ENCODE results near the gene KIRREL1. TPM values are rescaled to one million over a fixed set of nuclear protein-coding genes. Genes with fewer than 3 reads are reported as not detected.

KIRREL1 gene
- total and polyA plus RNA-seq, 10 donors, result 1.4 to 50.9 (median 20.3) TPM

DNA sequence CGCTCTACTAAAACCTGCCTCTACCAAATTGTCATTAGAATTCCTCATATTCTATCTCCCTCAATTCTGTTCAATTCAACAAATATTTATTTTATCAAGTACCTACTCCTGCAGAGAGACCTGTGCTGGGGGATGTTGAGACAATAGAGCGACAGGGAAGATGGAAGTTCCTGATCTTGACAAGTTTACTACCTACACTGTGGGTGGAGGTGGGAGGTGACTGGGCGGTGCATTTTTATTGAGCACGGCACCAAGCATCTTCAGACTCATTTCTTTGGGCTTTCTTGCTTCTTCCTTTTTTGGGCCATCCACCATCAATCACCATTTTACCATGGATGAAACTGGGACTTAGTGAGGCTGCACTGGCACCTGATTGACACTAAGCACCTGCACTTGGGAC, 61.3 kb downstream of the KIRREL1 start:
- DNase-seq, result peak; percentile 19
- TF ChIP-seq POLR2AphosphoS5 (IDR thresholded peaks at IDR 0.05) (no peak), POLR2A (IDR thresholded peaks at IDR 0.05) (no peak)
- TF ChIP-seq, protein P1, sequence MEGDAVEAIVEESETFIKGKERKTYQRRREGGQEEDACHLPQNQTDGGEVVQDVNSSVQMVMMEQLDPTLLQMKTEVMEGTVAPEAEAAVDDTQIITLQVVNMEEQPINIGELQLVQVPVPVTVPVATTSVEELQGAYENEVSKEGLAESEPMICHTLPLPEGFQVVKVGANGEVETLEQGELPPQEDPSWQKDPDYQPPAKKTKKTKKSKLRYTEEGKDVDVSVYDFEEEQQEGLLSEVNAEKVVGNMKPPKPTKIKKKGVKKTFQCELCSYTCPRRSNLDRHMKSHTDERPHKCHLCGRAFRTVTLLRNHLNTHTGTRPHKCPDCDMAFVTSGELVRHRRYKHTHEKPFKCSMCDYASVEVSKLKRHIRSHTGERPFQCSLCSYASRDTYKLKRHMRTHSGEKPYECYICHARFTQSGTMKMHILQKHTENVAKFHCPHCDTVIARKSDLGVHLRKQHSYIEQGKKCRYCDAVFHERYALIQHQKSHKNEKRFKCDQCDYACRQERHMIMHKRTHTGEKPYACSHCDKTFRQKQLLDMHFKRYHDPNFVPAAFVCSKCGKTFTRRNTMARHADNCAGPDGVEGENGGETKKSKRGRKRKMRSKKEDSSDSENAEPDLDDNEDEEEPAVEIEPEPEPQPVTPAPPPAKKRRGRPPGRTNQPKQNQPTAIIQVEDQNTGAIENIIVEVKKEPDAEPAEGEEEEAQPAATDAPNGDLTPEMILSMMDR (IDR thresholded peaks at IDR 0.05 in 8 of 11, conservative IDR thresholded peaks at IDR 0.05 in 3 of 11), result no peak
- 95 to 98% (median 97%) methylated on average over 4 of the region's 4 CpGs for WGBS, 5 donors
- no peaks in the 10 kb centered on the region for H3K9me3 ChIP-seq
- no peak overlapping the region for H3K4me3 ChIP-seq
- H3K27me3 ChIP-seq (replicated peaks in 1 of 7), result peaks cover 0 to 4% (median 0%) of the 10 kb centered on the region in 7 donors
- H3K4me1 ChIP-seq, result peaks cover 11 to 46% (median 22%) of the 10 kb centered on the region in 6 donors
- intact Hi-C loops (cut with DNase I; ENCODE audit: low total_unique reads), result no loop called here
- no peak overlapping the region for H3K27ac ChIP-seq
- H3K36me3 ChIP-seq, result no peaks in the 10 kb centered on the region

DNA sequence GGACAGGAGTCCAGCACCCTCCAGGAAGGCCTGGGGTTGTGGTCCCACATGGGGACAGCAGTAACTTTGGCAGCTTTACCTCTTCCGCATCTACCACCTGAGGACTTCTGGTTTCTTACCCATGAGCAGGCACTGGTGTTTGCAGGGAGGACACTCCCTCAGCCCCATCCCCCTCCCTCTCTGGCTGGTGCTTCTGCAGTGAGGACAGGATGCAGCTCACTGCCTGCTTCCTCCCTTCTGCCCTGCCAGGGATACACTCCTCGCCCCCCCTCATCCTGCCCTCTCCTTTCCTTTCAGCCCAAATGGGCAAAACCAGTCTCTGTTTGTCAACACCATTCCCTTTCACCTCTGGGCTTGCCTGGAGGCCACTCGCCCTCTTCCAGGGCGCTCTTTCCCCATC, 62.4 kb downstream of the KIRREL1 start:
- peaks cover 11 to 51% (median 26%) of the 10 kb centered on the region in 6 donors for H3K4me1 ChIP-seq

DNA sequence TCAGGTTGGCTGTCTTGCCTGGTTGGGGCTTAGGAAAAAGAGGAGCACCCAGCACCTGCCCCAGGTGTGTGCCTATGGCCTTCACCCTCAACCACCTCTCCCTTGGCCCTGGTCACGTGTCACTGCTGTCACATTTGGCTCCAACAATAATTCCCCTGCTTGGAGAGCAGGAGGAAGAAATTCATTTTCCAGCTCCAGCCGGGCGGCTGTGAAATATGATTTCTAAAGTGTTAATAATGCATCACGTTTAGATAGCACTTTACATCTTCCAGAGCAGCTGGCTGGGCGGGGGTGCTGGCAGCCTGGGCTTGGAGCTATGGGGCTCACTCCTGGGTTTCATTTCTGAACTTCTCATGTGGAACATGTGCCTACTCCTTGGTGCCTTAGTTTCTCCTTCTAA, 63.1 kb downstream of the KIRREL1 start:
- DNase-seq, result peak; percentile 47
- Histone ChIP-seq H3K4me3 (no peak overlapping the region), H3K36me3 (no peaks in the 10 kb centered on the region), H3K27me3 (replicated peaks in 1 of 7) (peaks cover 0 to 16% (median 0%) of the 10 kb centered on the region in 7 donors), H3K4me1 (peaks cover 11 to 51% (median 26%) of the 10 kb centered on the region in 6 donors), H3K9me3 (no peaks in the 10 kb centered on the region), H3K27ac (peak overlapping the region in 2 of 8 donors; percentile 40 to 42)
- WGBS, 5 donors, result 47 to 62% (median 55%) methylated on average over 5 of the region's 5 CpGs
- intact Hi-C loops (cut with DNase I; ENCODE audit: low total_unique reads), result no loop called here
- no peak for TF ChIP-seq POLR2A (IDR thresholded peaks at IDR 0.05)
- TF ChIP-seq POLR2AphosphoS5 (IDR thresholded peaks at IDR 0.05), result no peak
- TF ChIP-seq, protein P1 (IDR thresholded peaks at IDR 0.05 in 8 of 11, conservative IDR thresholded peaks at IDR 0.05 in 3 of 11), result no peak

More for the DNA sequence above, 62.4 kb downstream of the KIRREL1 start:
- no peaks in the 10 kb centered on the region for H3K9me3 ChIP-seq
- TF ChIP-seq POLR2AphosphoS5 (IDR thresholded peaks at IDR 0.05), result peak; percentile 27 to 81 (median 80)
- no peak for TF ChIP-seq POLR2A (IDR thresholded peaks at IDR 0.05)
- H3K27ac ChIP-seq, result peak overlapping the region in 2 of 8 donors; percentile 40 to 42
- H3K4me3 ChIP-seq, result no peak overlapping the region
- peaks cover 0 to 10% (median 0%) of the 10 kb centered on the region in 7 donors for H3K27me3 ChIP-seq (replicated peaks in 1 of 7)
- intact Hi-C loops (cut with DNase I; ENCODE audit: low total_unique reads), result no loop called here
- 25 to 38% (median 32%) methylated on average over 4 of the region's 4 CpGs for WGBS, 5 donors
- peak; percentile 86 for DNase-seq
- H3K36me3 ChIP-seq, result no peaks in the 10 kb centered on the region

DNA sequence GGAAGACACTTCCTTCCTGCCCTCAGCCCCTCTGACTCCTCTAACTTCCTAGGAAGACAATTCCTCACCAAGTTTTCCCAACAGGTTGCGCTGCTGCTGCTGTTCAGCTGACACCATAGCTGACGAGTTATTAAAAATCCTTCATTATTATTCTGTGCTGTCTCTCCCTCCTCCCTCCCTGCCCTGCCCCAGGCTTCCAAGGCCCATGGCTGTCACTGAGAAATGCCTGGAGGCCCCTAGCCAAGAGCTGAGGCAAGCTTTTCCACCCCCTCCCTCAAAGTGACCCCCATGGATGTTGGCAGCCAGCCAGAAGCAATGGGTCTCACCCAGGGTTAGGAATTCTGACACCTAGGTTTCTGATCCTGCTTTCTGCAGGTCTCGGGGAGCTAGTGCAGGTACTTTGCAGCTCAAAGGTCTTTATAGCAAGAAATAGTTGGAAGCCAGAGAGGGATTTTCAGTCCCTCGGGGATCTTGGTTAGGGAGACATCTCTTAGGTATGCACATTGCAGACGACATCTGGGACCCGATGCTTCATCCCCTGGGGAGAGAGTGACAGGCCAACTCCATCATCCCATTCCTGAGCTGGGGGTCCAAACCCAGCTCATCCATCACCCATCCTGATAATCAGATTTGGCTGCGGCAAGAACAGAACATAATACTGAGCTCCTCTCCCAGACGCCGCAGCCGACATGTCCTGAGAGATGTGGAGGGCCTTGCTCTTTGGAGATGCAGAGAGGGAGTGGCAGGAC, 65.0 kb downstream of the KIRREL1 start:
- DNase-seq, result peak; percentile 38
- 78 to 93% (median 88%) methylated on average over 10 of the region's 10 CpGs for WGBS, 5 donors
- Histone ChIP-seq H3K4me1 (peaks cover 11 to 51% (median 26%) of the 10 kb centered on the region in 6 donors), H3K36me3 (no peaks in the 10 kb centered on the region), H3K27ac (no peak overlapping the region), H3K27me3 (replicated peaks in 1 of 7) (peaks cover 0 to 26% (median 0%) of the 10 kb centered on the region in 7 donors), H3K9me3 (no peaks in the 10 kb centered on the region), H3K4me3 (no peak overlapping the region)
- intact Hi-C loops (cut with DNase I; ENCODE audit: low total_unique reads), result no loop called here
- no peak for TF ChIP-seq POLR2AphosphoS5 (IDR thresholded peaks at IDR 0.05)
- TF ChIP-seq, protein P1 (IDR thresholded peaks at IDR 0.05 in 8 of 11, conservative IDR thresholded peaks at IDR 0.05 in 3 of 11), result no peak
- TF ChIP-seq POLR2A (IDR thresholded peaks at IDR 0.05), result no peak

All from spleen (tissue), 11 donors.